AG09309 (cell line): ENCODE data around the gene ERLIN1.

Source experiments
- DNase-seq: peaks from one replicate; pipeline ENCODE4 v3.0.0-alpha.2; 2010; ENCODE audit warnings: low read depth
- H3K4me3 ChIP-seq: 2 replicates; pipeline ENCODE4 v1.5.1; 2011; ENCODE audit warnings: mild to moderate bottlenecking, low read depth, low read length, moderate library complexity; ENCODE audit not compliant: control insufficient read depth
- TF ChIP-seq, protein P1 (sequence below): IDR thresholded peaks from 2 replicates; pipeline ENCODE4 v1.5.1; 2011; ENCODE audit warnings: mild to moderate bottlenecking, low read depth, low read length, inconsistent platforms; ENCODE audit not compliant: insufficient read depth, control insufficient read depth; ENCODE audit errors: missing control alignments

Gene ERLIN1

DNA sequence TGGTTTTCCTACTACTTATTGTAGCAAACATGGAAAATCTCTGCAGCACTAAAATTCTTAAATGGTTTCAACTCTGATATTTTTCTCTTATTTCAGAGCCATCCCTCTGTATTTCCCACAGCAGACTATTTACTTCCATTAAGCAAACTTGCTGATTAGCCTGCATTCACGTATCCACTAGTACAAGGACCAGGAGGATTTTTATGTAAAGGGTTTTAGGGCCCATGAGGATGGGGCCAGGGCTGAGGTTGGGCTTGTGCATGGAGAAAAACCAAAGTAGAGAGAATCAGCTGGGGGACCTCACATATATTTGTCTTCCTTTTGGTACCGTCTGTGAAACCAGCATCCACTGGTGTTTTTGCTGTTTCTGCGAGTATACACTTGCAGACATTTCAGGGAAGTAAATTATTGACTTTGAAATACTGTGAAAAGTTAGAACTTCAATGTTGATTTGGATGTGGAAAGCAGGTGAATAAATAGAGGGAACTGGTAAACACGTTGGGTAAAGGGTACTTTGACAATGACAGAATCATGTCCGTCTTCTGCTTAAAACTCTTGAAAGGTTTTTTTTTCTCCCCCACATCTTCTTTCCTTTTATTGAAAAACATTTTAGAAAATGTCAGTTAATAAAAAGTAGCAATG lies 44.3 kb downstream of the ERLIN1 start:
- H3K4me3 ChIP-seq: no peak overlapping the region
- TF ChIP-seq, protein P1, sequence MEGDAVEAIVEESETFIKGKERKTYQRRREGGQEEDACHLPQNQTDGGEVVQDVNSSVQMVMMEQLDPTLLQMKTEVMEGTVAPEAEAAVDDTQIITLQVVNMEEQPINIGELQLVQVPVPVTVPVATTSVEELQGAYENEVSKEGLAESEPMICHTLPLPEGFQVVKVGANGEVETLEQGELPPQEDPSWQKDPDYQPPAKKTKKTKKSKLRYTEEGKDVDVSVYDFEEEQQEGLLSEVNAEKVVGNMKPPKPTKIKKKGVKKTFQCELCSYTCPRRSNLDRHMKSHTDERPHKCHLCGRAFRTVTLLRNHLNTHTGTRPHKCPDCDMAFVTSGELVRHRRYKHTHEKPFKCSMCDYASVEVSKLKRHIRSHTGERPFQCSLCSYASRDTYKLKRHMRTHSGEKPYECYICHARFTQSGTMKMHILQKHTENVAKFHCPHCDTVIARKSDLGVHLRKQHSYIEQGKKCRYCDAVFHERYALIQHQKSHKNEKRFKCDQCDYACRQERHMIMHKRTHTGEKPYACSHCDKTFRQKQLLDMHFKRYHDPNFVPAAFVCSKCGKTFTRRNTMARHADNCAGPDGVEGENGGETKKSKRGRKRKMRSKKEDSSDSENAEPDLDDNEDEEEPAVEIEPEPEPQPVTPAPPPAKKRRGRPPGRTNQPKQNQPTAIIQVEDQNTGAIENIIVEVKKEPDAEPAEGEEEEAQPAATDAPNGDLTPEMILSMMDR: no peak
- DNase-seq: no peak

DNA sequence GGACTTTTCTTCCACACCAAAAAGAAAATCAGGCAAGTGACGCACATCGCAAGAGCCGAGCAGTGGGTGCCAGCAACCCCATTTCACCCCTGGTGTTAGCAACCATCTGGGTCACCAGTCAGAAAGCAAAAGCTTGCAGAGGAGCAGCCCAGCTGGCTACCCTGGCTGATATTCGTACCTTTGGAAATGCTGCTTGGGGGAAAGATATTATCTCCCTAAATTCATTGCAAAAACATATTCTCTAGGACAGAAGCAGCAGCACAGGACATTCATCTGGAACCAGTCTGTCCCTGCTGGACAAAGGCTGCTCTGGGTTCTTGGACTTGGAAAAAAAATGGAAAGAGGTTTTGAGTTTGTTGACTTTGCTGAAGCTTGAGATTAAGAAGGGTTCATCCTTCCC lies 45.8 kb downstream of the ERLIN1 start:
- DNase-seq: no peak
- TF ChIP-seq, protein P1: no peak
- no peak overlapping the region for H3K4me3 ChIP-seq

DNA sequence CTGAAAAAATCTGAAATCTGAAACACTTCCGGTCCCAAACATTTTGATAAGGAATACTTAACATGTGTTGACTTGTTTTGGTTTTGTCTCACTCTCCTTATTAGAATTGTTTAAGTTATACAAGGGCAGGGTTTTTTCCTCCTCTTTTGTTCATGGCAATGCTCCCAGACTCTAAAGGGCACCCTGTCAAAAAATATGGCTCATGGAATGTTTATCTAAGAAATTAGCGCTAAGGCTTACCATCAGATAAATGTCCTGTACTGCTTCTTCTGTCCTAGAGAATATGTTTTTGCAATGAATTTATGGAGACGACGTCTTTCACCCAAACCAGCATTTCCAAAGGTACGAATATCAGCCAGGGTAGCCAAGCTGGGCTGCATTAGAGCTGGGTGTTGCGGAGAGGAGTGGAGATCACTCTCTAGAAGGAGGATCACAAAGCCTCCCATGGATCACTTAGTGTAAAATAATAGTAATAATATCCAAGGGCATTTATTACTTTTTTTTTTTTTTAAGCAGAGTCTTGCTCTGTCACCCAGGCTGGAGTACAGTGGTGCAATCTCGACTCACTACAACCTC lies 46.8 kb downstream of the ERLIN1 start:
- no peak overlapping the region for H3K4me3 ChIP-seq
- no peak for DNase-seq
- TF ChIP-seq, protein P1: no peak

DNA sequence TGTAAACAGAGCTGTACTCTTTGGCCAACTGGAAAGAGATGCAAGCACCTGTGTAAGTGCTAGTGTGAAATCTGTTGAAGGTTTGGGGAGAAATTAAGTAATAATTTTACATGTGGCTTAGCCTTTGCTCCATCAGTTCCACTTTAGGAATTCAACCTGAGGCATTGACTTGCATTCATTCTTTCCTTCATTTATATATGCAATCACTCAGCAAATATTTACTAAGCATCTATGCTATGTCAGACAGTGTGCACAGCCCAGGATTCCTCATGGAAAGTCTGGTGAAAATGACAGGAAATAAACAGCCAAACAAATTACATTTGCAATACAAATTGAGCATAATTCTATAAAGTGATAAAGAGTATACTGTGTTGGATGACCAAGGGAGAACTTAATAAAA lies 50.3 kb downstream of the ERLIN1 start:
- H3K4me3 ChIP-seq: no peak overlapping the region
- no peak for DNase-seq
- TF ChIP-seq, protein P1: no peak

DNA sequence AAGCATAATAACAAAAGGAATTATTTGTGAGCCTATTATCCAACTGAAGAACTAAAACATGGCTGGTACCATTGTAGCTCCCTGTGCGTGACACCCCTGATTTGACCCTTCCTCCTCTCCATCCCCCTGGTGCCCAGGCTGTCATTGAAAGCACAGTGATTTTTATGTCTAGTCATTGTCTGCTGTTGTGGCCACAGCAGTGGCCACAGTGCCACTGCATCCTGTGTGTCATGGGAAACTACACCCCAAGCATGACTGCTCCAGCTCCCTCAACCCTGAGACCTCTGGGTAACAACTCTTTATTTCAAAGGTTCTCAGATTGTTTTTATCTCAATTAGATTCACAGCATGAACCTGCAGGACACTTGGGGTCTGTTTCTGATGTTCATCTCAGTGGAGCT lies 52.0 kb downstream of the ERLIN1 start:
- TF ChIP-seq, protein P1: no peak
- DNase-seq: no peak
- no peak overlapping the region for H3K4me3 ChIP-seq

DNA sequence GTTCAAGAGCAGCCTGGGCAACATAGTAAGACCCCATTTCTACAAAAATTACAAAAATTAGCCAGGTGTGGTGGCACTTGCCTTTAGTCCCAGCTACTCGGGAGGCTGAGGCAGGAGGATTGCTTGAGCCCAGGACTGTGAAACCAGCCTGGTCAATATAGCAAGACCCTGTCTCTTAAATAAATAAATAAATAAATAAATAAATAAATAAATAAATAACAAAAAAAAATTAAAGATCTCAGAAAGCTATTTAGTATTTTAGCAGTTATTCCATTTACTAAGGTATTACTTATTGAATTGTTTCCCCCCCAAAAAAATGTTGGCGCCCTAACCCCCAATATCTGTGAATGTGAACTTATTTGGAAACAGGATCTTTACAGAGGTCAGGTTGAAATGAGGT lies 53.4 kb downstream of the ERLIN1 start:
- no peak overlapping the region for H3K4me3 ChIP-seq
- TF ChIP-seq, protein P1: no peak
- no peak for DNase-seq
